ENCODE data around the gene PLA2G2C. TPM values are rescaled to one million over a fixed set of nuclear protein-coding genes. Genes with fewer than 3 reads are reported as not detected.
"Not testable (repeated sequence)": the region's sequence is repeated elsewhere in the genome, so short reads cannot be mapped to it uniquely, and the experiment has no call there.

PLA2G2C gene
- total and polyA plus RNA-seq, 10 donors: 0.17 TPM; not detected in 9

- Histone ChIP-seq H3K4me1 (peaks cover 0 to 6% (median 0%) of the 10 kb centered on the region in 6 donors), H3K27ac (no peak overlapping the region), H3K9me3 (no peaks in the 10 kb centered on the region), H3K36me3 (no peaks in the 10 kb centered on the region), H3K4me3 (no peak overlapping the region), H3K27me3 (replicated peaks in 1 of 7) (peaks cover 0 to 68% (median 0%) of the 10 kb centered on the region in 7 donors)
- TF ChIP-seq CTCF (IDR thresholded peaks at IDR 0.05 in 8 of 11, conservative IDR thresholded peaks at IDR 0.05 in 3 of 11) (no peak), POLR2A (IDR thresholded peaks at IDR 0.05) (no peak), POLR2AphosphoS5 (IDR thresholded peaks at IDR 0.05) (no peak)
- DNase-seq: no peak
- intact Hi-C loops (cut with DNase I; ENCODE audit: low total_unique reads): no loop called here
- WGBS, 5 donors: 46 to 56% (median 50%) methylated on average over 18 of the region's 18 CpGs
These were observed 37.5 kb upstream of the PLA2G2C start for GRCh38 chr1:20223551-20224419.

GRCh38 chr1:20223106-20223505 is 36.8 kb upstream of the PLA2G2C start:
- TF ChIP-seq POLR2A (IDR thresholded peaks at IDR 0.05) (no peak), POLR2AphosphoS5 (IDR thresholded peaks at IDR 0.05) (no peak), CTCF (IDR thresholded peaks at IDR 0.05 in 8 of 11, conservative IDR thresholded peaks at IDR 0.05 in 3 of 11) (no peak)
- H3K4me3 ChIP-seq: no peak overlapping the region
- WGBS, 5 donors: 42 to 75% (median 56%) methylated on average over 2 of the region's 2 CpGs
- H3K27me3 ChIP-seq (replicated peaks in 1 of 7): peaks cover 0 to 61% (median 0%) of the 10 kb centered on the region in 7 donors
- peaks cover 0 to 6% (median 0%) of the 10 kb centered on the region in 6 donors for H3K4me1 ChIP-seq
- intact Hi-C loops (cut with DNase I; ENCODE audit: low total_unique reads): no loop called here
- H3K9me3 ChIP-seq: no peaks in the 10 kb centered on the region
- H3K36me3 ChIP-seq: no peaks in the 10 kb centered on the region
- no peak overlapping the region for H3K27ac ChIP-seq
- no peak for DNase-seq

GRCh38 chr1:20220036-20220435 is 33.7 kb upstream of the PLA2G2C start:
- TF ChIP-seq CTCF (IDR thresholded peaks at IDR 0.05 in 8 of 11, conservative IDR thresholded peaks at IDR 0.05 in 3 of 11): no peak
- TF ChIP-seq POLR2AphosphoS5 (IDR thresholded peaks at IDR 0.05): no peak
- TF ChIP-seq POLR2A (IDR thresholded peaks at IDR 0.05): no peak
- H3K4me3 ChIP-seq: no peak overlapping the region

GRCh38 chr1:20219053-20219452 is 32.7 kb upstream of the PLA2G2C start:
- H3K27me3 ChIP-seq (replicated peaks in 1 of 7): peaks cover 0 to 41% (median 0%) of the 10 kb centered on the region in 7 donors
- H3K4me1 ChIP-seq; H3K9me3 ChIP-seq; H3K4me3 ChIP-seq; intact Hi-C loops (cut with DNase I; ENCODE audit: low total_unique reads); H3K27ac ChIP-seq; DNase-seq; H3K36me3 ChIP-seq: not testable (repeated sequence)
- WGBS, 5 donors: 85 to 88% (median 85%) methylated on average over 6 of the region's 6 CpGs

More at GRCh38 chr1:20220036-20220435, 33.7 kb upstream of the PLA2G2C start:
- Histone ChIP-seq H3K27ac (no peak overlapping the region), H3K9me3 (peaks cover 0 to 3% (median 0%) of the 10 kb centered on the region in 8 donors), H3K4me1 (peaks cover 0 to 6% (median 0%) of the 10 kb centered on the region in 6 donors), H3K27me3 (replicated peaks in 1 of 7) (peaks cover 0 to 45% (median 0%) of the 10 kb centered on the region in 7 donors), H3K36me3 (no peaks in the 10 kb centered on the region)
- no peak for DNase-seq
- WGBS, 5 donors: 67 to 83% (median 72%) methylated on average over 5 of the region's 5 CpGs
- intact Hi-C loops (cut with DNase I; ENCODE audit: low total_unique reads): no loop called here
